SK-N-SH (cell line): ENCODE measurements around the gene RAP1GAP. TPM values are rescaled to one million over a fixed set of nuclear protein-coding genes. Genes with fewer than 3 reads are reported as not detected.
"Not testable (repeated sequence)": the region's sequence is repeated elsewhere in the genome, so short reads cannot be mapped to it uniquely, and the experiment has no call there.

Experiments used
- CTCF ChIA-PET: fragments of 300-600, 350-600 bp; formaldehyde crosslinking; extraction: SDS; loops from one replicate; lab custom pipeline; 2021; lab: Yijun Ruan, JAX
- POLR2A ChIA-PET: fragments of 350-600 bp; sonication (Branson Sonifier 250); formaldehyde crosslinking; extraction: SDS; loops from one replicate; lab custom pipeline; 2020; ENCODE audit warnings: antibody characterized with exemption, inconsistent platforms; lab: Yijun Ruan, JAX
- DNase-seq: peaks from one replicate; pipeline ENCODE4 v3.0.0; 2012
- H2AFZ ChIP-seq: fragments of 200-600 bp; sonication (generic); 2 replicates; pipeline ENCODE4 v1.8.1; 2016; ENCODE audit warnings: antibody characterized with exemption, mild to moderate bottlenecking, low read depth
- H3F3A ChIP-seq: fragments of 200-600 bp; sonication (generic); replicated peaks from 2 replicates; pipeline ENCODE3; 2016; ENCODE audit warnings: antibody characterized with exemption, mild to moderate bottlenecking; ENCODE audit not compliant: insufficient read depth
- H3K27ac ChIP-seq, 2 experiments: fragments of 200-500 bp in 1 of 2; fragments of 200-600 bp in 1 of 2; sonication (Bioruptor generic) in 1 of 2; sonication (generic), shearing (Covaris generic) in 1 of 2; 2 replicates each; pipeline versions ENCODE4 v1.5.1 to v1.6.1; 2014 to 2016; ENCODE audit warnings: low read depth in 2 of 2, inconsistent platforms in 1 of 2, low read length in 1 of 2, mild to moderate bottlenecking in 1 of 2, mixed read lengths in 1 of 2
- H3K27me3 ChIP-seq: fragments of 200-600 bp; sonication (generic), shearing (Covaris generic); 2 replicates; pipeline ENCODE4 v1.6.1; 2016; ENCODE audit warnings: mixed run types; ENCODE audit not compliant: insufficient read depth
- H3K36me3 ChIP-seq, 2 experiments: fragments of 200-500 bp in 1 of 2; fragments of 200-600 bp in 1 of 2; sonication (Bioruptor generic) in 1 of 2; sonication (generic) in 1 of 2; replicated peaks in 1 of 2; 2 replicates each; pipeline versions ENCODE3 to v1.5.1; 2014 to 2016; ENCODE audit warnings: low read length in 1 of 2, mild to moderate bottlenecking in 1 of 2; ENCODE audit not compliant: insufficient read depth in 2 of 2, control insufficient read depth in 1 of 2
- H3K4me1 ChIP-seq, 2 experiments: fragments of 200-500 bp in 1 of 2; fragments of 200-600 bp in 1 of 2; sonication (Bioruptor generic) in 1 of 2; sonication (generic), shearing (Covaris generic) in 1 of 2; 2 replicates each; pipeline versions ENCODE4 v1.5.1 to v1.6.1; 2014 to 2016; ENCODE audit warnings: low read depth in 1 of 2, low read length in 1 of 2, mixed run types in 1 of 2; ENCODE audit not compliant: insufficient read depth in 2 of 2, control insufficient read depth in 1 of 2
- H3K4me2 ChIP-seq: fragments of 200-600 bp; sonication (generic), shearing (Covaris generic); 2 replicates; pipeline ENCODE4 v1.6.1; 2017; ENCODE audit warnings: mixed run types
- H3K4me3 ChIP-seq, 2 experiments: fragments of 200-500 bp in 1 of 2; fragments of 200-600 bp in 1 of 2; sonication (Bioruptor generic) in 1 of 2; sonication (generic), shearing (Covaris generic) in 1 of 2; 2 replicates each; pipeline versions ENCODE4 v1.5.1 to v1.8.1; 2014 to 2016; ENCODE audit warnings: low read depth in 2 of 2, inconsistent platforms in 1 of 2, low read length in 1 of 2, mild to moderate bottlenecking in 1 of 2, mixed read lengths in 1 of 2, moderate library complexity in 1 of 2
- H3K79me2 ChIP-seq: fragments of 200-600 bp; sonication (generic); 2 replicates; pipeline ENCODE4 v1.8.1; 2017; ENCODE audit warnings: mild to moderate bottlenecking; ENCODE audit not compliant: insufficient read depth
- H3K9ac ChIP-seq: fragments of 200-600 bp; sonication (generic); 2 replicates; pipeline ENCODE4 v1.6.1; 2017; ENCODE audit warnings: mixed run types
- H3K9me2 ChIP-seq: fragments of 200-600 bp; sonication (generic); 2 replicates; pipeline ENCODE4 v1.6.1; 2017; ENCODE audit warnings: mixed run types
- H3K9me3 ChIP-seq: fragments of 200-600 bp; sonication (generic); 2 replicates; pipeline ENCODE4 v1.6.1; 2017; ENCODE audit warnings: mixed run types, mild to moderate bottlenecking, moderate library complexity
- H4K20me1 ChIP-seq: fragments of 200-600 bp; sonication (generic); 2 replicates; pipeline ENCODE4 v1.6.1; 2017; ENCODE audit warnings: mild to moderate bottlenecking, mixed run types; ENCODE audit not compliant: insufficient read depth
- EZH2phosphoT487 ChIP-seq: fragments of 200-600 bp; sonication (generic); IDR thresholded peaks from 2 replicates; pipeline ENCODE4 v1.6.1; 2017; ENCODE audit warnings: low read depth, mixed run types, mild to moderate bottlenecking, antibody characterized with exemption, moderate library complexity, borderline replicate concordance
- MXI1 ChIP-seq: IDR thresholded peaks from 2 replicates; pipeline ENCODE4 v1.6.1; 2012; ENCODE audit warnings: mild to moderate bottlenecking, low read depth, low read length, improper control_type of control experiment
- NFIC ChIP-seq: IDR thresholded peaks from 2 replicates; pipeline ENCODE4 v1.4.0; 2012; ENCODE audit warnings: borderline replicate concordance
- POLR2AphosphoS5 ChIP-seq: IDR thresholded peaks from 2 replicates; pipeline ENCODE4 v1.6.1; 2012; ENCODE audit warnings: low read depth, low read length
- WGBS: methylation state at CpG from one replicate; pipeline ENCODE4 v1.1.6; 2017; ENCODE audit warnings: low lambda C conversion rate; 5-methylcytosine and 5-hydroxymethylcytosine counted together
- polyA plus RNA-seq, 3 experiments: library from polyadenylated mRNA; depleted of rRNA; stranded (reverse); fragments of >200 nt; gene quantifications; 2 replicates each; pipeline ENCODE4 v1.2.3, GENCODE V29; 2012

The RAP1GAP gene
- polyA plus RNA-seq, 1 of the 3 experiments (the other 2 are of a cell fraction) = 0.99 TPM

- CTCF ChIA-PET = no interaction called here
- H3F3A ChIP-seq = peaks cover 7% of the 10 kb centered on the region
- H2AFZ ChIP-seq = no peak overlapping the region
- H3K9me3 ChIP-seq = no peaks in the 10 kb centered on the region
- peaks cover 20 to 22% of the 10 kb centered on the region in 2 experiments for H3K36me3 ChIP-seq
- H3K4me2 ChIP-seq = no peak overlapping the region
- WGBS = 94% methylated on average over 10 of the region's 10 CpGs
- peaks cover 2% of the 10 kb centered on the region; the same call in 1 of the 2 replicates for H3K27me3 ChIP-seq
- DNase-seq = no peak
- H3K4me1 ChIP-seq = peaks cover 9 to 28% of the 10 kb centered on the region in 2 experiments; a peak in 3 of 4 replicates
- no peak overlapping the region for H3K4me3 ChIP-seq
- POLR2A ChIA-PET = no interaction called here
- H3K27ac ChIP-seq = no peak overlapping the region
- TF ChIP-seq MXI1 (0 out of 2 replicates have a peak, but pooled peaks have one; percentile 23), EZH2phosphoT487 (no peak)
- no peak overlapping the region for H3K9ac ChIP-seq
- peaks cover 7% of the 10 kb centered on the region; the same call in 1 of the 2 replicates for H4K20me1 ChIP-seq
- no peaks in the 10 kb centered on the region for H3K79me2 ChIP-seq
- no peaks in the 10 kb centered on the region for H3K9me2 ChIP-seq
Observed at GRCh38 chr1:21674957-21675356, 5.8 kb upstream of the RAP1GAP start.

GRCh38 chr1:21673853-21674252 lies 4.7 kb upstream of the RAP1GAP start:
- H2AFZ ChIP-seq, H3K4me2 ChIP-seq, H3K27me3 ChIP-seq, POLR2A ChIA-PET, H3F3A ChIP-seq, H4K20me1 ChIP-seq, H3K9ac ChIP-seq, H3K4me3 ChIP-seq, H3K79me2 ChIP-seq, DNase-seq, H3K9me2 ChIP-seq, H3K9me3 ChIP-seq: not testable (repeated sequence)
- peaks cover 9 to 31% of the 10 kb centered on the region in 2 experiments; a peak in 3 of 4 replicates for H3K4me1 ChIP-seq
- H3K27ac ChIP-seq = peak overlapping the region in 1 of 2 experiments; percentile 20; a peak in 1 of 4 replicates
- peaks cover 12 to 19% of the 10 kb centered on the region in 2 experiments for H3K36me3 ChIP-seq
- 91% methylated on average over 4 of the region's 7 CpGs for WGBS
- CTCF ChIA-PET = interaction anchor here (0.9 to 4.0 kb wide), 5 partner anchors 15 to 394 kb away, joined by 3 to 22 read pairs (median 3); no protein-coding TSS in a partner anchor

GRCh38 chr1:21673277-21673780 lies 4.2 kb upstream of the RAP1GAP start:
- no peak overlapping the region for H3K4me3 ChIP-seq
- peaks cover 9 to 32% of the 10 kb centered on the region in 2 experiments; a peak in 3 of 4 replicates for H3K4me1 ChIP-seq
- H3K4me2 ChIP-seq = no peak overlapping the region; the same call in 1 of the 2 replicates
- no peaks in the 10 kb centered on the region for H3K9me3 ChIP-seq
- no peak overlapping the region for H3K9ac ChIP-seq
- H4K20me1 ChIP-seq = peaks cover 7% of the 10 kb centered on the region; the same call in 1 of the 2 replicates
- peak overlapping the region in 1 of 2 experiments; percentile 62; a peak in 2 of 4 replicates for H3K27ac ChIP-seq
- 63% methylated on average over 8 of the region's 9 CpGs for WGBS
- no peak for DNase-seq
- CTCF ChIA-PET = interaction anchor here (0.9 to 4.0 kb wide), 6 partner anchors 15 to 394 kb away, joined by 3 to 22 read pairs (median 3); no protein-coding TSS in a partner anchor
- no peak overlapping the region for H2AFZ ChIP-seq
- no peaks in the 10 kb centered on the region for H3K9me2 ChIP-seq
- no peaks in the 10 kb centered on the region for H3K79me2 ChIP-seq
- POLR2A ChIA-PET = no interaction called here
- peaks cover 8% of the 10 kb centered on the region; the same call in 1 of the 2 replicates for H3K27me3 ChIP-seq
- H3F3A ChIP-seq = peaks cover 7% of the 10 kb centered on the region
- H3K36me3 ChIP-seq = peaks cover 11 to 14% of the 10 kb centered on the region in 2 experiments
- TF ChIP-seq POLR2AphosphoS5 = no peak
- TF ChIP-seq NFIC = peak; percentile 32; the same call in 1 of the 2 replicates
